CD4-positive, alpha-beta T cell (primary cell): ENCODE results near the gene PRRX2. TPM values are rescaled to one million over a fixed set of nuclear protein-coding genes. Genes with fewer than 3 reads are reported as not detected.

Experiments used
- ATAC-seq: fragments of 200-7000 bp; cut with Tn5 transposase; one replicate; pipeline ENCODE4 v1.10.0; 2022; ENCODE audit warnings: mild to moderate bottlenecking; ENCODE audit not compliant: poor library complexity
- CTCF ChIA-PET: fragments of 350-600 bp; sonication (Branson Sonifier 250); formaldehyde crosslinking; loops from one replicate; lab custom pipeline; 2021; ENCODE audit warnings: antibody characterized with exemption, inconsistent platforms; lab: Charles Lee
- POLR2A ChIA-PET: fragments of 350-600 bp; sonication (Branson Sonifier 250); formaldehyde crosslinking; loops from one replicate; lab custom pipeline; 2021; ENCODE audit warnings: antibody characterized with exemption, inconsistent platforms; lab: Charles Lee
- DNase-seq, 14 experiments: peaks; one replicate each; pipeline ENCODE4 v3.0.0-alpha.2; 2013 to 2020; ENCODE audit warnings: mixed read lengths in 2 of 14
- H3K27ac ChIP-seq, 2 donors: one replicate each; pipeline versions ENCODE4 v1.5.1 to v1.7.0; 2013; ENCODE audit warnings: low read length in 2 of 2, low read depth in 1 of 2, mild to moderate bottlenecking in 1 of 2
- H3K27me3 ChIP-seq, 2 experiments: 1 replicate in 1 of 2; 2 replicates in 1 of 2; pipeline versions ENCODE4 v1.6.1 to v1.7.0; 2013; ENCODE audit warnings: low read length in 2 of 2, control low read depth in 1 of 2, mild to moderate bottlenecking in 1 of 2, moderate library complexity in 1 of 2; ENCODE audit not compliant: insufficient read depth in 2 of 2, control insufficient read depth in 1 of 2
- H3K36me3 ChIP-seq: one replicate; pipeline ENCODE4 v1.6.1; 2013; ENCODE audit warnings: low read length, control low read depth; ENCODE audit not compliant: insufficient read depth
- H3K4me1 ChIP-seq: one replicate; pipeline ENCODE4 v1.6.1; 2013; ENCODE audit warnings: low read length, control low read depth; ENCODE audit not compliant: insufficient read depth
- H3K4me3 ChIP-seq: one replicate; pipeline ENCODE4 v1.5.1; 2013; ENCODE audit warnings: mild to moderate bottlenecking, low read length, moderate library complexity
- H3K9me3 ChIP-seq, 2 experiments: 1 replicate in 1 of 2; 2 replicates in 1 of 2; pipeline versions ENCODE4 v1.6.1 to v1.7.0; 2013; ENCODE audit warnings: low read length in 2 of 2, mild to moderate bottlenecking in 2 of 2, control low read depth in 1 of 2, moderate library complexity in 1 of 2; ENCODE audit not compliant: control insufficient read depth in 1 of 2, insufficient read depth in 1 of 2
- H3K27ac Mint-ChIP-seq: one replicate; pipeline ENCODE4 v1.8.0; 2020; ENCODE audit warnings: mixed read lengths
- H3K27me3 Mint-ChIP-seq: one replicate; pipeline ENCODE4 v1.8.0; 2021; ENCODE audit warnings: mixed read lengths
- H3K36me3 Mint-ChIP-seq: one replicate; pipeline ENCODE4 v1.8.0; 2021; ENCODE audit warnings: low read depth, mixed read lengths
- H3K4me1 Mint-ChIP-seq: one replicate; pipeline ENCODE4 v1.8.0; 2021; ENCODE audit warnings: low read depth, mixed read lengths
- H3K4me3 Mint-ChIP-seq: one replicate; pipeline ENCODE4 v1.8.0; 2020; ENCODE audit warnings: mild to moderate bottlenecking, mixed read lengths
- H3K9me3 Mint-ChIP-seq: one replicate; pipeline ENCODE4 v1.8.0; 2020; ENCODE audit warnings: mixed read lengths
- intact Hi-C, 2 experiments: fragments of 100-400 bp; cut with DNase I in 1 of 2; cut with micrococcal nuclease in 1 of 2; formaldehyde crosslinking; loops; one replicate each; pipeline versions ENCODE4 v1.15.1 to v1.9.0; 2023 to 2025; cut with DNase I, micrococcal nuclease
- total RNA-seq, 174 experiments: library from RNA in 2 of 174; stranded (reverse) in 2 of 174; gene quantifications; one replicate each; pipeline ENCODE4 v1.2.3 and lab custom pipeline; 2021 to 2026
- TF ChIP-seq, protein P1 (sequence below): fragments of 200-600 bp; IDR thresholded peaks from one replicate; pipeline ENCODE4 v1.8.0; 2022; ENCODE audit warnings: antibody characterized with exemption, mild to moderate bottlenecking

PRRX2 gene
- total RNA-seq, 2 experiments from 2014 or later: not detected

DNA sequence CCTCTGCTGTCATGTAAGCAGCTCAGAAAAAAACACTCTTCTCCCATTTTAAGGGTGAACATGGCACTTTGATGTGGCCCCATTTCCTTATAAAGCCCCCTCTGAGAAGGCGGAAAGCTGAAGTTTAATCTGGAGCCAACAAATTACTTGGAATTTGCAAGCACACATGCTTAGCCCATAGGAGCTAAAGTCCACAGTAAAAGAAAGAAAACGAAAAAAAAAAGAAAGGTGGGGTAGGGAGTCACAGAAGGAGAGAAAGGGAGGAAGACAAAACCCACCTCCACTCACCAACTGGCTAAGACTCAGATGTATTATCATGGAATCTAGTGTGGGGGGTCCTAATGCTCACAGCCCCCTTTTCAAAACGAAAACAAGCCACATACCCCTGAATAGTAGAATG lies 30.4 kb downstream of the PRRX2 start:
- no peaks in the 10 kb centered on the region for H3K9me3 Mint-ChIP-seq
- DNase-seq: no peak
- Histone ChIP-seq H3K4me1 (peaks cover 3% of the 10 kb centered on the region), H3K9me3 (no peaks in the 10 kb centered on the region), H3K4me3 (no peak overlapping the region), H3K27ac (no peak overlapping the region), H3K27me3 (peaks cover 23 to 44% of the 10 kb centered on the region in 2 experiments), H3K36me3 (no peaks in the 10 kb centered on the region)
- H3K4me3 Mint-ChIP-seq: no peak overlapping the region
- TF ChIP-seq, protein P1, sequence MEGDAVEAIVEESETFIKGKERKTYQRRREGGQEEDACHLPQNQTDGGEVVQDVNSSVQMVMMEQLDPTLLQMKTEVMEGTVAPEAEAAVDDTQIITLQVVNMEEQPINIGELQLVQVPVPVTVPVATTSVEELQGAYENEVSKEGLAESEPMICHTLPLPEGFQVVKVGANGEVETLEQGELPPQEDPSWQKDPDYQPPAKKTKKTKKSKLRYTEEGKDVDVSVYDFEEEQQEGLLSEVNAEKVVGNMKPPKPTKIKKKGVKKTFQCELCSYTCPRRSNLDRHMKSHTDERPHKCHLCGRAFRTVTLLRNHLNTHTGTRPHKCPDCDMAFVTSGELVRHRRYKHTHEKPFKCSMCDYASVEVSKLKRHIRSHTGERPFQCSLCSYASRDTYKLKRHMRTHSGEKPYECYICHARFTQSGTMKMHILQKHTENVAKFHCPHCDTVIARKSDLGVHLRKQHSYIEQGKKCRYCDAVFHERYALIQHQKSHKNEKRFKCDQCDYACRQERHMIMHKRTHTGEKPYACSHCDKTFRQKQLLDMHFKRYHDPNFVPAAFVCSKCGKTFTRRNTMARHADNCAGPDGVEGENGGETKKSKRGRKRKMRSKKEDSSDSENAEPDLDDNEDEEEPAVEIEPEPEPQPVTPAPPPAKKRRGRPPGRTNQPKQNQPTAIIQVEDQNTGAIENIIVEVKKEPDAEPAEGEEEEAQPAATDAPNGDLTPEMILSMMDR: no peak
- no peaks in the 10 kb centered on the region for H3K36me3 Mint-ChIP-seq
- ChIA-PET CTCF (no interaction called here), POLR2A (no interaction called here)
- intact Hi-C loops: no loop called here
- ATAC-seq: no peak
- H3K27ac Mint-ChIP-seq: no peak overlapping the region
- peaks cover 55% of the 10 kb centered on the region for H3K27me3 Mint-ChIP-seq
- H3K4me1 Mint-ChIP-seq: no peaks in the 10 kb centered on the region

DNA sequence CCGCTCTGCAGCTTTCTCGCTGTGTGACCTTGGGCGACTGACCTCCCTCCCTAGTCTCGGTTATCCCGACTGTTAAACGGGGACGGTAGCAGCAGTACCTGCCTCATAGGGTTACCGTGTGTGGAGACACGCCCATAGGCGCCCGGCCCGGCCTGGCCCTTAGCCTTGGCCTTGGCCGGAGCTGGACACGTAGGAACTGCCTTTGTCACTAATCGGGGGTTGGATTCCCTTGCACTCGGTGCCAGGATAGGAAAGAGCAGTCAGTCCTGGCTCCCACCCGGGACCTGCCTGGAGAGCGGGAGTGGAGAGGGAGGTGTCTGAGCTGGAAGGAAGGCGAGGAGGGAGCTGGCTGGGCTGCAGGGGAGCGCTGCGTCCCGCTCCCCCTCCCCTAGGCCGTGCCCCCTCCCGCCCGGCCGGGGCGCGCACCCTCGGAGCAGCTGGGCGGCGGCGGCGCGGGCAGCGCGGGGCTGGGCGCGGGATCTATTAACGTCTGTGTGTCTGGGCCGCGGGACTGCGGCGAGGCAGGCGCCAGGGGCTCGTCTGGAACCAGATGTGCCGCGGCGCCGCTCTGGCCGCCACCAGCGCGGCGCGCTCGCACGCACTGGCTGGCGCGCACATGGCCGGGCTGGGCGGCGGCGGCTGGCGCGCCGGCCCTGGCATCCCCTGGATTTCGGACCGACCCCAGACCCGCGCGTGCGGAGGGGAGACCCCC lies 31.7 kb downstream of the PRRX2 start:
- Mint-ChIP-seq H3K27me3 (peaks cover 62% of the 10 kb centered on the region), H3K9me3 (no peaks in the 10 kb centered on the region), H3K4me3 (no peak overlapping the region), H3K4me1 (no peaks in the 10 kb centered on the region), H3K27ac (no peak overlapping the region), H3K36me3 (no peaks in the 10 kb centered on the region)
- H3K4me1 ChIP-seq: peaks cover 3% of the 10 kb centered on the region
- no peak for DNase-seq
- CTCF ChIA-PET: no interaction called here
- intact Hi-C loops: no loop called here
- no peak overlapping the region for H3K4me3 ChIP-seq
- no peak overlapping the region for H3K27ac ChIP-seq
- H3K36me3 ChIP-seq: no peaks in the 10 kb centered on the region
- ATAC-seq: no peak
- POLR2A ChIA-PET: no interaction called here
- TF ChIP-seq, protein P1: no peak
- H3K27me3 ChIP-seq: peaks cover 23 to 44% of the 10 kb centered on the region in 2 experiments
- no peaks in the 10 kb centered on the region for H3K9me3 ChIP-seq

DNA sequence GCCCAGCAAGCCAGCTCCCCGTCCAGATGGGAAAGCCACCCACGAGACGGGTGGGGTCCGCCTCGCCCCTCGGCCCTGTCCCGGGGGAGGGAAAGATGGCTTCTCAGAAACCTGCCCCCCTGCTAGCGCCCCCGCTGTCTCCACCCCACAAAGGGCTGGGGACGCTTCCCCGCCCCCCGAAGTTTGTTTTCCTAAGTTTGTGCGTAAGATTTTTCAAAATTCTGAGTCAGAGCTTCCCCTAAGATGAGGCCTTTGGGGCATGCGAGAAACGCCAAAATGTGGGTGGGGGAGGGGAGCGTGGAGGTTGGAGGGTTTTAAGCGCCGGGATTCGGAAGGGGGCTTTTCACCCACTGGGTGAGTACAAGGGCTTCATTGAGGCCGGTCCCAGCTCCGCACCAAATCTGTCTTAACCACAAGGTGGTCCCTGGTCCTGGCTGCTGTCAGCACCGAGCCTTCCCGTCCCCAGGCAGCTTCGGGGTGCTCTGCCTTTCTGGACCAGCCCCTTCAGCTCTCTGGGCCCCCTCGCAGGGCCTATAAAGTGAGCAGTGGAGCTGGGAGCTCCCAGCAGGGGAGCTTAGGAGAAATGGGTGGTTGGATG lies 32.3 kb downstream of the PRRX2 start:
- Histone ChIP-seq H3K36me3 (no peaks in the 10 kb centered on the region), H3K4me1 (peaks cover 3% of the 10 kb centered on the region), H3K27ac (no peak overlapping the region), H3K9me3 (no peaks in the 10 kb centered on the region), H3K4me3 (peak overlapping the region; percentile 10), H3K27me3 (peaks cover 23 to 44% of the 10 kb centered on the region in 2 experiments)
- Mint-ChIP-seq H3K4me1 (no peaks in the 10 kb centered on the region), H3K4me3 (no peak overlapping the region), H3K9me3 (no peaks in the 10 kb centered on the region), H3K36me3 (no peaks in the 10 kb centered on the region), H3K27ac (no peak overlapping the region), H3K27me3 (peaks cover 67% of the 10 kb centered on the region)
- no peak for ATAC-seq
- TF ChIP-seq, protein P1: no peak
- POLR2A ChIA-PET: no interaction called here
- CTCF ChIA-PET: no interaction called here
- DNase-seq: peak in 3 of 14 experiments; percentile 1 to 48 (median 38)
- intact Hi-C loops: no loop called here
